Psoas muscle (tissue), 8 donors: ENCODE data around the gene CAPN12. TPM values are rescaled to one million over a fixed set of nuclear protein-coding genes. Genes with fewer than 3 reads are reported as not detected.
A peak's percentile ranks its signal among the peaks of the same experiment; 100 is the strongest.

Experiments
- ATAC-seq, 4 donors: fragments of 200-7000 bp; cut with Tn5 transposase; one replicate each; pipeline ENCODE4 v1.9.1; 2020; ENCODE audit warnings: moderate library complexity in 3 of 4, mild to moderate bottlenecking in 2 of 4
- DNase-seq, 2 donors: peaks; one replicate each; pipeline ENCODE4 v3.0.0-alpha.2; 2020
- H3K27ac ChIP-seq: fragments of 200-600 bp; one replicate; pipeline ENCODE4 v1.8.0; 2022
- H3K27me3 ChIP-seq, 3 donors: fragments of 200-600 bp in 1 of 3; one replicate each; pipeline versions ENCODE4 v1.6.1 to v1.8.0; 2013 to 2022; ENCODE audit warnings: low read length in 2 of 3, mild to moderate bottlenecking in 2 of 3, moderate library complexity in 1 of 3; ENCODE audit not compliant: insufficient read depth in 3 of 3
- H3K36me3 ChIP-seq, 2 donors: fragments of 200-600 bp in 1 of 2; one replicate each; pipeline versions ENCODE4 v1.6.1 to v1.8.0; 2013 to 2022; ENCODE audit warnings: low read depth in 1 of 2, mild to moderate bottlenecking in 1 of 2, moderate library complexity in 1 of 2; ENCODE audit not compliant: insufficient read depth in 1 of 2
- H3K4me1 ChIP-seq: fragments of 200-600 bp; one replicate; pipeline ENCODE4 v1.8.0; 2022
- H3K4me3 ChIP-seq: fragments of 200-600 bp; one replicate; pipeline ENCODE4 v1.8.0; 2022; ENCODE audit warnings: mild to moderate bottlenecking
- H3K9me3 ChIP-seq: fragments of 200-600 bp; one replicate; pipeline ENCODE4 v1.8.0; 2022
- CTCF ChIP-seq: fragments of 200-600 bp; IDR thresholded peaks from one replicate; pipeline ENCODE4 v1.8.0; 2022; ENCODE audit warnings: antibody characterized with exemption
- WGBS, 3 donors: extraction: QIAGEN DNeasy Blood & Tissue Kit; methylation state at CpG; one replicate each; pipeline versions ENCODE4 v1.1.6 to v1.1.7; 2013; 5-methylcytosine and 5-hydroxymethylcytosine counted together
- intact Hi-C, 2 donors: fragments of 100-400 bp; cut with DNase I; formaldehyde crosslinking; loops; one replicate each; pipeline versions ENCODE4 v1.11.0 to v1.14.2; 2022
- polyA plus RNA-seq, 3 donors: library from polyadenylated mRNA; stranded (reverse); fragments of 200-250 nt; gene quantifications; one replicate each; pipeline ENCODE4 v1.2.3, GENCODE V29; 2013
- total RNA-seq, 4 donors: library from RNA; stranded (reverse); fragmentation: NEBNext Ultra II Directional in 2 of 4; extraction: Animal tissue kit (Norgen Biotek cat#: 25700) in 2 of 4; gene quantifications; one replicate each; pipeline versions ENCODE4 v1.2.1 to v1.2.4, GENCODE V29; 2021 to 2023
- donor health status: healthy with polysubstance abuse.
- donor health status: DM: no; HTN: no; CAD: no; lungs with moderate emphysema.
- donor health status: Bipolar disorder and iron deficiency.
- donor health status: healthy.
- donor health status: DM: yes; HTN: yes; CAD: no.
- donor health status: DM: no; HTN: no; CAD: no.
- donor health status: DM: no; HTN: no; CAD: no.
- donor health status: DM: yes; HTN: yes; CAD: no.

Gene CAPN12
- total and polyA plus RNA-seq, 7 donors: 0.27 to 0.64 (median 0.35) TPM

GRCh38 chr19:38722947-38723605 is 21.2 kb downstream of the CAPN12 start:
- WGBS, 3 donors: 84 to 91% (median 90%) methylated on average over 10 of the region's 10 CpGs
- ATAC-seq (no peak), DNase-seq (no peak)
- no peak for TF ChIP-seq CTCF
- peak overlapping the region; percentile 73 for H3K27ac ChIP-seq
- peaks cover 27% of the 10 kb centered on the region for H3K4me1 ChIP-seq
- H3K9me3 ChIP-seq: no peaks in the 10 kb centered on the region
- intact Hi-C loops: no loop called here
- H3K27me3 ChIP-seq: no peaks in the 10 kb centered on the region
- peaks cover 4 to 95% of the 10 kb centered on the region in 2 donors for H3K36me3 ChIP-seq
- H3K4me3 ChIP-seq: no peak overlapping the region

GRCh38 chr19:38721979-38722773 is 22.1 kb downstream of the CAPN12 start:
- peaks cover 27% of the 10 kb centered on the region for H3K4me1 ChIP-seq
- DNase-seq (no peak), ATAC-seq (no peak)
- H3K36me3 ChIP-seq: peaks cover 4 to 95% of the 10 kb centered on the region in 2 donors
- WGBS, 3 donors: 46 to 54% (median 50%) methylated on average over 17 of the region's 17 CpGs
- H3K9me3 ChIP-seq: no peaks in the 10 kb centered on the region
- no peak overlapping the region for H3K4me3 ChIP-seq
- peak overlapping the region; percentile 73 for H3K27ac ChIP-seq
- TF ChIP-seq CTCF: no peak
- no peaks in the 10 kb centered on the region for H3K27me3 ChIP-seq
- intact Hi-C loops: no loop called here

- Histone ChIP-seq H3K4me3 (no peak overlapping the region), H3K4me1 (peaks cover 27% of the 10 kb centered on the region)
Measured at GRCh38 chr19:38721496-38721895, 22.8 kb downstream of the CAPN12 start.

GRCh38 chr19:38720559-38721236 is 23.6 kb downstream of the CAPN12 start:
- Histone ChIP-seq H3K4me3 (no peak overlapping the region), H3K27ac (peak overlapping the region; percentile 73), H3K4me1 (peaks cover 27% of the 10 kb centered on the region), H3K36me3 (peaks cover 0 to 94% of the 10 kb centered on the region in 2 donors), H3K9me3 (no peaks in the 10 kb centered on the region), H3K27me3 (no peaks in the 10 kb centered on the region)
- no peak for DNase-seq
- no peak for TF ChIP-seq CTCF
- no peak for ATAC-seq
- intact Hi-C loops: no loop called here
- 81 to 83% (median 83%) methylated on average over 15 of the region's 15 CpGs for WGBS, 3 donors

More at GRCh38 chr19:38721496-38721895, 22.8 kb downstream of the CAPN12 start:
- 87 to 91% (median 91%) methylated on average over 20 of the region's 20 CpGs for WGBS, 3 donors
- DNase-seq (no peak), ATAC-seq (no peak)
- peak overlapping the region; percentile 73 for H3K27ac ChIP-seq
- H3K36me3 ChIP-seq: peaks cover 0 to 95% of the 10 kb centered on the region in 2 donors
- no peaks in the 10 kb centered on the region for H3K9me3 ChIP-seq
- H3K27me3 ChIP-seq: no peaks in the 10 kb centered on the region
- intact Hi-C loops: no loop called here
- TF ChIP-seq CTCF: no peak
